GM18873 (cell line): ENCODE results near the gene PLEK2.
"Not testable (repeated sequence)": the region's sequence is repeated elsewhere in the genome, so short reads cannot be mapped to it uniquely, and the experiment has no call there.

ENCODE experiments used
- ATAC-seq: cut with Tn5 transposase; IDR thresholded peaks from one replicate; pipeline ENCODE4 v1.9.1; 2021; ENCODE audit warnings: mild to moderate bottlenecking, moderate library complexity, moderate number of reproducible peaks; ENCODE audit not compliant: unreplicated experiment, low FRiP score

The PLEK2 gene

GRCh38 chr14:67429510-67430205 lies 17.7 kb upstream of the PLEK2 start:
- no peak for ATAC-seq

GRCh38 chr14:67428501-67429031 lies 16.6 kb upstream of the PLEK2 start:
- no peak for ATAC-seq

- ATAC-seq: no peak
Observed at GRCh38 chr14:67426983-67427606, 15.1 kb upstream of the PLEK2 start.

GRCh38 chr14:67426161-67426560 lies 14.2 kb upstream of the PLEK2 start:
- no peak for ATAC-seq

- ATAC-seq: no peak
Observed at GRCh38 chr14:67425608-67426007, 13.6 kb upstream of the PLEK2 start.

- ATAC-seq: no peak
Observed at GRCh38 chr14:67424539-67424938, 12.6 kb upstream of the PLEK2 start.

- ATAC-seq: no peak
Observed at GRCh38 chr14:67423424-67423823, 11.5 kb upstream of the PLEK2 start.

- no peak for ATAC-seq
Observed at GRCh38 chr14:67421356-67422224, 9.6 kb upstream of the PLEK2 start.

GRCh38 chr14:67420102-67420739 lies 8.3 kb upstream of the PLEK2 start:
- no peak for ATAC-seq

GRCh38 chr14:67418401-67419191 lies 6.6 kb upstream of the PLEK2 start:
- no peak for ATAC-seq

- no peak for ATAC-seq
Observed at GRCh38 chr14:67417633-67418032, 5.7 kb upstream of the PLEK2 start.

- ATAC-seq: no peak
Observed at GRCh38 chr14:67416810-67417209, 4.8 kb upstream of the PLEK2 start.

GRCh38 chr14:67416085-67416484 lies 4.1 kb upstream of the PLEK2 start:
- no peak for ATAC-seq

- ATAC-seq: not testable (repeated sequence)
Observed at GRCh38 chr14:67415610-67416009, 3.6 kb upstream of the PLEK2 start.

GRCh38 chr14:67413806-67414769 lies 2.1 kb upstream of the PLEK2 start:
- ATAC-seq: no peak

- ATAC-seq: no peak
Observed at GRCh38 chr14:67411370-67411769, 595 bp downstream of the PLEK2 start.

GRCh38 chr14:67410313-67410712 lies 1.7 kb downstream of the PLEK2 start:
- no peak for ATAC-seq

GRCh38 chr14:67409461-67409860 lies 2.5 kb downstream of the PLEK2 start:
- no peak for ATAC-seq
